ENCODE data around the gene HOXD3.

Gene HOXD3

DNA sequence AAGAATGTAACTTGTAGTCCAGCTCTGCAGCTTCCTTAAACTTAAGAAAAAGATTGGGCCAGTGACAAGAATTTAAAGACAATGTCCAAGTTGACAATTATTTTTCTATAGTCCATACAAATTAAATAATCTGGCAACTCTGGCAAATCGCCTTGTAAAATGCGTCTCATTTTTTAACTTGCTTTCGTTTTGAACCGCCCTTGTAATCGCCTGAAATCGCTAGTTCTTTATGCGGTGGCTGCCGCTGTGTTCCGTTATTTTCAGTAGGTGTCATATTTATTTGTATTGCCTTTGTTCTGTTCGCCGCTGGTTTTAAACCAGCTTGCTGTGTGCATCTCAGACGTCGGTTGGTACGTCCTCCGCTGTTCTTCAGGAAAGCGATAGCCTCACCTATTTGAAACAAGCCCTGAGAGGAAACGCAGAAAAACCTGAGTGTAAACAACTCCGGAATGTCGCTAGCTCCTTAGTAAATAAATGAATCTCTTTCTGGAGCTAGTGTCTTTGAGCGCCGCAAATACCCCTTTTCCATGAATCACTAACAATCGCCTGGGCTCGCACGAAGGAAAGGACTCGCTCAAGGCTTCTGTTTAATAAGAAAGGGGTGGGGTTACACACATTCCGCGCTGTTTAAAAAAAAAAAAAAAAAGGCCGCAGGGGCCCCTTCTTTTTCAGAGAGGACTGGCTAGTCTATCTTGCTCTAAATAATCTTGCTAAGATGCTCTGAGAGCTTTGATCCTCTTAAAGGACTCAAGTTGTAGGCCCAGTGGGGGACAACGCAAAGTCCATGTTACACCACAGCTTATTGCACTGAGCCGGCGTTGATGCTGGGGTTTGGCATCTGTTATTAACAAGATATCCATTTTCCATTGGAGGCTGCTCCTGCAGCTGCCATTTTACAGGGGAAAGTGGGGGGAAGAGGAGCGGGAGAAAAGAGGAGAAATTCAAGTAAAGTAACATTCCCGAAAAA lies 24.6 kb upstream of the HOXD3 start:
- no peak for DNase-seq (ENCODE audit: low read depth in 2 of 2)

DNA sequence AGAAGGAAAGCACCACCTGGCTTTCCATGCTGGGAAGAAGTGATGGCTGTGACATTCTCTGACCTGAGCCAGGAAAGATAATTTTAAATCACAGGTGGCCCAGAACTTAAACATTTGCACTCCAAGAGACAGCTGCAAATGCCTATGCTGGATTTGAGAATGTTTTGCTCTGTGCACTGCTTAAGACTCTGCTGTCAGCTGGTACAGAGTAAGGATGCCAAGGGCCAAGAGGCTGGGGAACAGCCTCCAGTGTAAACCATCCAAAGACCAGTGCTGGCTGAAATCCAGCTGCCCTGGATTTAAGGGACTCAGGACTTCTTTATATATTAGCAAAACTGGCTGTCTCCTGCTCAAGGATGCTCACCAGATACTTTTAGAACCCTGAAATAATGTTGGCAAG lies 23.7 kb upstream of the HOXD3 start:
- no peak for DNase-seq (ENCODE audit: low read depth in 2 of 2)

DNA sequence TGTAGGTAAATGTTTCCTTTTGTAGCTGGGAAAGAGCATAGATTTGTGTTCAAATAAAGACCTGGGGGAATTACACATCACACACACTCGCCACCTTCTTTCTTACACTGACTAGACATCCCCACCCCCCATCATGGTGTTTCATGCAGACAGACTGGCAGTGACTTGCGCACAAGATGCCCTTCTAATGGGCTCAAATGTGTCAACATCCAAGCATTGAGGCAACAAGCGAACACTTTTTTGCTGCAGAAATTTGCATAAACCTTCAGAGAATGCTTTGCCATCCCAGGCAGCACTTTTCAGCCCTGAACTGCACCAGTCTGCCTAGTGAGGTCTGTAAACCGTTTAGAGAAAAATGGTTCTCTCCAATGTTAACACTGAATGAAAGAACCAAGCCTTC lies 23.1 kb upstream of the HOXD3 start:
- DNase-seq (ENCODE audit: low read depth in 2 of 2), result no peak

DNA sequence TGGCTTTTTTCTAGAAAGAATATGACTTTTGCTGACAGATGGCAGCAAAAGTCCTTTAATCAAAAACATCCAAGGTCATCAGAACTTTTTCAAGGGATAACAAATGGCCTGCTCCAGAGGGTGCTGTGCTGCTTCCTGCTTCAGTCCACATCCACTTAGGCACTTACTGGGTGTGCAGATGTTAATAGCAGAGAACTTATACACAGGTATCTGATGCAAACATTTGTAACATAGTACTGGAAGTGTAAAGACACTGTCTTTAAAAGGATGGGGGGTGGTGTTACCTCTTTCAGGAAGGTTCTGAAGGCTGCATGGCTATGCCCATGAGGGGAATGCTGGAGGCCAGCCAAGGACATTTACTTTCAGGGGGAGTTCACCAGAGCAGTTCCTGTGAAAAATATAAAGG lies 22.1 kb upstream of the HOXD3 start:
- DNase-seq (ENCODE audit: low read depth in 2 of 2), result no peak

DNA sequence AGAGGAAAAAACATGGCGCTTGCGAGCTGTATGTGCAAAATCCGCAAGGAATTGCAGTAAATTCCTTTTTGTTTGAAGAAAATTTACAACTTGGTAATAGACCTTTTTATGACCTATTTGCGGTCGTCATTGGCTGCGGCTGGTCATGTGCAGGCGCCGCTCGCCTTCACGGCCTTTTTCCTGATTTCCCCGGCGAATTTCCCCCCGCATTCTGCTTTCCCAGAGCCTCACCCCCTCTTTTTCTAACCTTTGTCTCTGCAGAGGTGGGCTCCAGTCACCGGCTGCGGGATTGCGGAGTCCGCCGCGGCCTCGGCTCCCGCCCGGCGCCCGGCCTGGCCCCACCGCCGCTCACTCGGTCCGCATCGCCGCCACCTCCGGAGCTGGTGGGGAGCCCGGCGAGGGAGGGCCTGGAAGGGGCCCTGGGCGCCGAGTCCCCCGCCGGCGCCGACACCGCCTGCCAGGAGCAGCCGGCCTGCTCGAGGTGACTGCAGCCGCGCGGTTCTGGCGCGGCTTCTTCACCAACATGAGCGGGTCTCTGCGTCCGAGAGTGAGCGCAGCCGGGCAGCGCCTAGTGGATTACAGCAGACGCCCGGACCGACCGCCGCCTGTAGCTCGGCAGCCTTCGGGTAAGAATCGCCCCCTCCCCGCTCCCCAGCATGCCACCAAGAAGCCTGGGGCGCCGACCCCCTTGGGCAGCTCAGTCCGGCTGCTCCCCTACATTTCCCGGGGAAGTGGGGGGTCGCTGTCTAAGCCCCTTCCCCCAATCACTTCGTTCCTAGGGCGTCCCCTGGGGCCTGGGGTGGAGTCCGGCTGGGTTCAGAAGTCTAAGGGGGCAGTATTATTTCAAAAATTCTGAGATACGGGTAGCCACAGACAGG lies 20.5 kb upstream of the HOXD3 start:
- no peak for DNase-seq (ENCODE audit: low read depth in 2 of 2)

DNA sequence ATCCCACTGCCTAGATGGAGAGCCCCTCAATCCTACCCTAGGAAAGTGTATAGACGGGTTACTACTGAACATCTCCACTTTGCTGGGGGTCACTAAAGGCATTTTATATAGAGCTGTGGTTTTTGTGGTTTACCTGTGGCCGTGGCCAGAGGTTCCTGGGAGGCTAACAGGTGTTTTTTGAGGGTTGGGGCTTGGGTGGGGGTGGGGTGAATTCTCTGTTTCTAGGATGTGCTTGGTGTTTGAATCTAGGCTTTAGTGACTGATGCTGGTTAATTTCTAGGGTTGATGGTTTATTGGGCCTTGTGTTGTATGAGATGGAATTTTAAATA lies 19.9 kb upstream of the HOXD3 start:
- DNase-seq (ENCODE audit: low read depth in 2 of 2), result no peak

DNA sequence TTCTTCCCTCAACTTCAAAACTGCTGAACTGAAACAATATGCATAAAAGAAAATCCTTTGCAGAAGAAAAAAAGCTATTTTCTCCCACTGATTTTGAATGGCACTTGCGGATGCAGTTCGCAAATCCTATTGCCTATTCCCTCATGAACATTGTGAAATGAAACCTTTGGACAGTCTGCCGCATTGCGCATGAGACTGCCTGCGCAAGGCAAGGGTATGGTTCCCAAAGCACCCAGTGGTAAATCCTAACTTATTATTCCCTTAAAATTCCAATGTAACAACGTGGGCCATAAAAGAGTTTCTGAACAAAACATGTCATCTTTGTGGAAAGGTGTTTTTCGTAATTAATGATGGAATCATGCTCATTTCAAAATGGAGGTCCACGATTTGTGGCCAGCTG lies 19.2 kb upstream of the HOXD3 start:
- DNase-seq (ENCODE audit: low read depth in 2 of 2), result no peak

DNA sequence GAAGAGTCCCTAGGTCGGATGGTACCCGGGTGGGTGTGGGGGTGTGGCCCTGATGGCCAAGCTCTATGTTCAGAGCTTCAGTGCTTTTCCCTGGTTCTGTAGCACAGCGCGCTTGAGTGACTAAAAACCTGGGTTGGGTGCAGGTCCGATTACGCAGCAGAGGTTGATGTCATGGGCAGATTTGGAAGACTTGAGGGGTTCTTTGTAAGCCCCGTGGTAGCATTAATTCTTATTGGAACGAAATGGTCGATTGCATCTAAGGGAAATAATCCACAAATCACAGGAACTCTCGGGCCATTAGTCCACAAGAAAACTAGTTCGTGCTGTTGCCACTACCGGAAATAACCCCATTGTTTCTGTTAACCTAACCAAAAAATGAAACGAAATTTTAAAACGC lies 18.6 kb upstream of the HOXD3 start:
- DNase-seq (ENCODE audit: low read depth in 2 of 2), result no peak

DNA sequence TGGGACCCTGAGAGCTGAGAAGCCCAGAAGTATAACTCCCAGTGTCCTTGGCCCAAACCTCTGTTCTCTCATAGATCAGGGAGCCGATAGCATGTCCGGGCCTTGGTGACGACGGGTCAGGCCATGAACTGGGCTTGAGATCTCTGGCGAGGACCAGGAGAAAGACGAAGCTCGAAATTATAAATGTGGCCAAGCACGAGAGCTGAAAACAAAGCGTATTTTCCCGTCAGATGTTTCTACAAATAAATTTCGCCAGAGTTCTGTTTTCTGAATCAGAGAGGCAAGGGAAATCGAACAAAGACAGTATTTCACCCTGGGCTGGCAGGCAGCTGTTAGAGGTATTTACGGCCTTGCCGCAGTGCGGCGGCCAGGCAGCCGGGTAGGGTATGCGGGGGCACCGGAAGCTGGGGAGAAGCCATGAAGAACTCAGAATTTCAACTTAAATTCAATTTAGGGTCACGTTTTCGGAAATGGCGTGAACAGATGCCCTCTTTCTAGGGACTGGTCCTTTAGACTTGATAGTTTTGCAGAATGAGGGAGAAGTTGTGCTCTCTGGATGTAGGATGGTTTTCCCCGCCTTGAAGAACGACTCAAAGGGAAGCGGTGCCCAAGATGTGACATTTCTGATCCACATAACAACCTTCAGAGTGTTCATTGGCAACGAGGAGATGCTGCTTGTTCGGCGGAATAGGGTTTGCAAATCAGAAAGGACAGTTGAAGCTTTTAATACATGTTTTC lies 18.0 kb upstream of the HOXD3 start:
- DNase-seq (ENCODE audit: low read depth in 2 of 2), result no peak

DNA sequence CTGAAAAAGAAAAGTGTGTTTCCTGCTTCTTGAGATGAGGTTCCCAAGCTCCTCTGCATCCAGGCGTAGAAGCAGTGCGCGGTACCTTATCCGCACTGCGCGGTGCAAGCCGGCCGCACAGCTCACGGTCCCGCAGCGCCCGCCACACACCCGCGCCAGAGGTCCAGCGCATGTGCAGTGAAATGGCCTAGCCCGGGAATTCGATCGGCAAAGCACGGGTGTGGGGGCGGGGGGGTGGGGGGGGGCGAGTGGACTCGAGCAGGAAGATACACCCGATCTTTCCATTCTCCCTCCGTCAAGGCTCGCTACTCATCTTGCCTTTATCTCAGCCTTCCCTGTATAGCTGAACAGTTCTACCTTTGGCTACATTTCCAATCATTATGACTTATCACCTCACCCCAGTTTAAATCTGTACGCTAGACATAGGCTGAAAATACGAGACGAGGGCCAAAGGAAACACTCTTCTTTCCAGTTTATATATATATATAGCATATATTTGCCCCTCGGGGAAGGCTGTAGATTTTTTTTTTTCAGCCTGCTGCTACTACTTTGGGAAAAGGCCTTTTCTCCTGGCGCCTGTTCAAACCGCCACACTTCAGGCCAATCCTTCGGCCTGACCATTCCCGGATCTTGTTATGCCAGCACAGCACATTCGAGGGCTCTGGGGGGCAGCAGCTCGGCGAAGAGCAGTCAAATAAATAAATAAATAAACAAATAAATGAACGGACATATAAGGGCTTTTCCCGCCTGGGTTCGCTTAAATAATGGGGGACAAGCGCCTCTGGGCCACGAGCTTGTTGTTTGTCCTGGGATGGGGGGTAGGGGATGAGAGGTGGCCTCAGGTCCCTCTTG lies 17.2 kb upstream of the HOXD3 start:
- DNase-seq (ENCODE audit: low read depth in 2 of 2), result no peak

DNA sequence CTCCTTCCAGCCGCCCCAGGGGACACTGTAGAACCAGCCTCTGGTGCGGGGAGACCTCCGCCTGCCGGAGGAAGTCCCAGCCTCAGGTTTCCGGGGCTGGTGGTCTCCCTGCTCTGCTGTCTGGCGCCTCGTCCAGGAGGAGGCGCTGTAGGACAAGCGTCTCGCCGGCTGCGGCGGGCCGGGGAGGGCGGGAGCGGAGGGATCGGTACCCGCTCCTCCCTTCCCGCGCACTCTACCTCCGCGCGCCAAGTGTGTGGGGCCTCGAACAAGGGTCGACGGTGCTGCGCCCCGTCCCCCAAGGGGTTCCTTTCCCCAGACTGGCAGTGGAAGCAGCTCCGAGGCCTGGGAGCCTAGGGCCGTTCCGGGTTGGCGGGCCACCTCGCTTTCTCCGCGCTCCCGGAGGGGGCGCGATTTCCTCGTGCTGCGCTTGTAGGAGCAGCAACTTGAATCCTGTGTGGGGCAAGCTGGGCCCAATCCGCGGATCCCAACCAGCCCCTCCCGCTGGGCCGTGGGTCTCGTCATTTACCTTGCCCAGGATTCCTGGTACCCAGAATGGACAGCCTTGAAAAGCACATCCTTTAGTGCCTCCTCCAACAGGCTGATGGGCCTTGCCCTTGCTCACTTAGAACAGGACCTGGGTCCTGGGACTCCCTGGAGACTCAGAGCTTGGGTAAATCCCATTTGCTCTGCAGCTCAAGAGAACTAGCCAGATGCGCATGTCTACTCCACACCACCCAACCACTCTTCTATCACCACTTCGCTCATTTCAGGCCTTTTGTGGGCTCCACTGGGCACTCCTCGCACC lies 16.4 kb upstream of the HOXD3 start:
- no peak for DNase-seq (ENCODE audit: low read depth in 2 of 2)

DNA sequence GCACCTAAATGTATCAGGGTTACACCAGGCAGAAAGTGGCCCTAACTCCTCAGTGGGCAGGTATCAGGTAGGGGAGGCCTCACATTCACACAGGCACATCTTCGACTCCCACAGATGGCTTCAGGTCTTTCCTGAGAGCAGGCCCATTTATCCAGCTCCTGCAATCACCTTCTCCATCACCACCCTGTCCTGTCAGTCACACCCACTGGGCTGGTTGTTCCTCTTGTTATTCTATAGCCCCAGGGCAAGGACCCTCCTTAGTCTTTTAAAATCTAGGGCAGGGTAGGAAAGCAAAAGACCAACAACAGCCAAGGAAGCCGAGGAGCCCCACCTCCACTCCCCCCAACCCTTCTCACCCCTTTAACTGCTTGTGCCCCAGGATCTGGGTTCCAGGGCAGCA lies 14.8 kb upstream of the HOXD3 start:
- no peak for DNase-seq (ENCODE audit: low read depth in 2 of 2)

DNA sequence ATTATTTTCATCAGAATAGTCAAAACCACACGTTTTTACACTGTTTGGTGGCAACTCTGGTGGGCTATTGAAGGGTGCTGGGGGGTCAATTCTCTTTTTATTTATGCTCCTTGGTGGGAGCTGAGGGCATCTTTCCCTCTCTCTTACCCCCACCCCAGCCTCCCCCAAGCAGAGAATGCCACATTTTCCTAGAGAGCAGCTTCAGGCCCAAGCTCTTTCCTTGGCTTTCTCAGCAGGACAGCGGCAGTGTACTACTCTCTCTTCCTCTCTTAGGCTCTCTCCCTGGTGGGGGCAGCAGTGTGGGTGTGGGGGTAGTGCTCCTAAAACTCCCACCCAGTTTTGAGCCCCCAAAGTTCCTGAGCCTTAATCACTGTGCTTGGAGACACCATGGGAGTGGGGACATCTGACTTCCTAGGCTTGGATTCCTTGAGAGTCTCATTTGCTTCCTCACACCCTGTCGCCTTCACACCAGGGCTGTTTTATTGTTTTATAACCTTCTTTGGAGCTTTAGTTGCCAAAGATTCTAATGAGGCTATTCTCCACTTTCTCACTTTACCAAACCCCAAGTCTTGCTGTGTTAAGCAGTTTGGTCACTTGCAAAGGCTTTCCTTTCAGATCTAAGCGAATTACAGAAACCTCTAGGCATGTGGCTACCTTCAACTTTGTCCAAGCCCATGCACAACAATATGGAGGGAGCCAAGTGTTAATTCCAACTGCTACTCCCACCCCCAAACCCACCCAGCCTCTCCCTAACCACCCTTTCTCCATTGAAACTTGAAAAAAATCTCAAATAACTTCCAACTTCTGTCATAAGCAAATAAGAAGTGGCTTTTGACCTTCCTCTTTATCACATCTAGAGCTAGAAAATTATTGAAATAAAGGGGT lies 11.8 kb upstream of the HOXD3 start:
- DNase-seq (ENCODE audit: low read depth in 2 of 2), result no peak

DNA sequence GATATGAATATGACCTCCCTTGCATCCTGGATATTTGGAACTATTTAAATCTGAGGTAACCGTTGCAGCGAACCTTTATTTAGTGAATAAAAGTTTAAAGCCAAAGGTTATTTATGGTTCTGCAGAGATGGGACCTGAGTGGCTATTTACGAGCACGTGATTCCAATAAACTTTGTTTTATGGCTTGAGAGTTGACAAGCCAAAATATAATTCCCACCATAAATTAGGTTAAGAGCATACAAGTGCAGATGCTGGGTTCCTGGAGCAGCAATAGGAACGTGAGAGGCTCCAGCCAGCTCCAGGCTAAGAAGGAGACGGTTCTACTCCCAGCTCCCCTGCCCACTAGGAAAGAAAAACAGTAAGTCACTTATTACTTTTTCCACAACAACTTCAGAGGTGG lies 11.0 kb upstream of the HOXD3 start:
- no peak for DNase-seq (ENCODE audit: low read depth in 2 of 2)

DNA sequence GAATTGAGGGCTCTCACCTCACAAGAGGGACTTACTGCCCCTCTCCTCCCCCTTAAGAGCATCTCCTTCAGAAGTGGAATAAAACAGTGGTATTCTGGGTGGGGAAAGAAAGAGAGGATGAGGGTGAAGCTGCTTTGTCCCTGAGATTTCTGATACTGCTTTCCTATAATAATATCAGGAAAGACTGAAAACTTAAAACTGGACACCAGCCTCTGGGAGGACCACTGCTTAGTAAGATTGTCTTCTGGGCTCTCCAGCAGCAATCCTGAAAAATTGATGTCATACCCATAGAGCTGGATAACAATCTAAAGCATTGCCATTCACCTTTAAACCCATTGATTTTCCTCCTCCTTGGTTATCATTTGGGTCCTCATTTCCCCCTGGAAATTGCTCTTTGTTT lies 10.5 kb upstream of the HOXD3 start:
- no peak for DNase-seq (ENCODE audit: low read depth in 2 of 2)

DNA sequence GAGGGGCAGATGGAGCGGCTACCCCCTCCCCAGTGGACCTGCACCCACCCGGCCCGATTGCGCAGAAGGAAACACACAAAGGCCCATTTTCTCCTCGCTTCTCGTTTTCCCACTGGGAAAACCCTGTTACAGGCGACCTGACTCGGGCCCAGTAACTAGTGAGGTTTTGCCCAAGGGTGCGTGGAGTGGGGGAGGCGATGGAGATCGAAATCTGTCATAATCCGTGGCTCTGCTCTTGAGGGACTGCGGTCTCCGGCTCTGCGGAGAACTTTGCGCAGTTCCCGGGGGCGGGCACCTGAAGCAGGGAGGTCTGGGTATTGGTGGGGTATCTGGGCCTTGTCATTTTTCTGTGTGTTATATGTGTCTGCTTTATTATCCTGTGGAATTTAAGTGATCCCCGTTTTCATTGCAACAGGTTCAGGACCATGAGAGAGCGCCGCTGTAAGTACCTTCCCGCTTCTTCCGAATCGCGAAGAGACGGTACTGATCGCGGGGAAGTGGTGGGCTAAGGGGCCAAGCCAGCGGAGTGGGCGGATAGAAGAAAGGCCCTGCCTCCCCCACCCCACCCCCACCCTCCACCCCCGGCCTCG lies 9.8 kb upstream of the HOXD3 start:
- no peak for DNase-seq (ENCODE audit: low read depth in 2 of 2)

DNA sequence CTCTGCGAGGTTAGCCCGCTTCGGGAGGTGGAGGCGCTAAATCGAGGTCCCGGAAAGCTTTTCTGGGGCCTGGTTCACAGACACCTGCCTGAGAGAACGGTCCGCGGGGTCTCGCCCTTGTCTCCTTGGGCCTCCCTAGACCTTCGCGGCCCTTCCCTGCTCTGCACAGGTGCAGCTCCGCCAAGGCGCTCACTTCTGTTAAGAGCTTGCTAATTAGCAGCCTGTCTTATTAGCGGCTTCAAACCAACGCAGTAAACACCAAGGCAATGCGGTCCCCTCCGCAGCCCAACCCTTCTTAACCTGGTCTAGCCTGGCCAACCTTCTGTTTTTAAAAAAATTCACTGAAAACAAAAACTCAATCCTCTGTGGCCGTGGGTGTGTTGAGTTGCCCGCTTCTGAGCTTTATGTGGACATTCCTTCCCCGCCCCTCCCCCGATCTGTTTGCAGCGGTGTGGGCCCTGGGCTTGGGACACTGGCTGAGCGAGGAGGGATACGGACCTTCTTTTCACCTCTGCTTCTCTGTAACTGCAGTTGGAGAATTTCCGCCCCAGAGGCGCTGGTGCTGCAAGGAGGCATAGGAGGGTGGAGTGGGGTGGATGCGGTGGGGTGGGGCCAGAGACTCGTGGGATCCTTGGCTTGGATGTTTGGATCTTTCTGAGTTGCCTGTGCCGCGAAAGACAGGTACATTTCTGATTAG lies 9.2 kb upstream of the HOXD3 start:
- no peak for DNase-seq (ENCODE audit: low read depth in 2 of 2)

DNA sequence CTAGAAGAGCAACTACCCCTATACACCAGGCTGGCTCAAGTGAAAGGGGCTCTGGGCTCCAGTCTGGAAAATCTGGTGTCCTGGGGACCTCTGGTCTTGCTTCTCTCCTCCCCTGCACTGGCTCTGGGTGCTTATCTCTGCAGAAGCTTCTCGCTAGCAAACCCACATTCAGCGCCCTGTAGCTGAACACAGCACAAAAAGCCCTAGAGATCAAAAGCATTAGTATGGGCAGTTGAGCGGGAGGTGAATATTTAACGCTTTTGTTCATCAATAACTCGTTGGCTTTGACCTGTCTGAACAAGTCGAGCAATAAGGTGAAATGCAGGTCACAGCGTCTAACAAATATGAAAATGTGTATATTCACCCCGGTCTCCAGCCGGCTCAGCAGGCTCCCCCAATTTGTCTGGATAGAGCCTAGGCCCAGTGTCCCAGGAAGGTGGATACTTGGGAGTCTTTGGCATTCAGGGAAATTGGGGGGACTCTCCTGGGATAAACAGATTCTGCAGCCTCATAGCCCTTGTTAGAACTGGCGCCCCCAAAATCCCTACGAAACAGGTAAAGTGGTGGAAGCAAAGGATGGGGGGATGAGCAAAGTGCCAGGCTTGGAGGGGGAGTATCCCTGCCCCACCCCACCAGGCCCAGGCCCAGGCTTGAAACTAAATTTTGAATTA lies 8.2 kb upstream of the HOXD3 start:
- DNase-seq (ENCODE audit: low read depth in 2 of 2), result no peak

Data from fibroblast of skin of left quadriceps (primary cell).